ENCODE measurements around the gene DHH.

Gene DHH

DNA sequence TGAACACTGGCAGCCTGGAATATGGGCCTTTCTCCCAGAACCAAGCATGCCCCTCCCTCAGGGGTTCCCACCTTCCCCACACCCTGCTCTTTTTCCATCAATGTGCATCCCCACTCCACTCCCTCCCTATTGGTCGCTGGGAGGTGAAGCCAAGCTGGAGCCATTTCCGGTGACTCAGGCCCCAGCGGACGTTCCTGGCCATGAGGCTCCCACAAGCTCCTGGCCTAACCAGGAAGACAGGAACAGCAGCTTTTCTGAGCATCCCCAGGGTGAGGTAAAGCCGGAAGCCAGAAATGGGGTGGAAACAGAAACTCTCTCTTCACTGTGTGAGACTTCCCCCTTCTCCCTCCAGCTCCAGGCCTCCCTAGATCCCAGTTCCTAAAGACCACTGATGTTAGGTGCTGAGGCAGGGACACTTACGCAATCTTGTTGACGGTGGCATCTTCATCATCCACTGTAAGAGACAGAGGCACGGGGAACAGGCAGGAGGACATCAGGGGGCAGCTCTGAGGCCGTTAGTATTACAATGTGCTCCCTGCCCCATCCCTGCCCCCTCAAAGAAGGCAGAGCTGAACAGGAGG is 11.0 kb upstream of the DHH start:
- H3K27me3 ChIP-seq (ENCODE audit: control insufficient read depth, insufficient read depth, low read length) = no peaks in the 10 kb centered on the region
- H3K36me3 ChIP-seq (ENCODE audit: control insufficient read depth, insufficient read depth, low read length) = peaks cover 59% of the 10 kb centered on the region
- H3K4me3 ChIP-seq (ENCODE audit: low read depth, low read length) = no peak overlapping the region
- no peaks in the 10 kb centered on the region for H3K9me3 ChIP-seq (ENCODE audit: control insufficient read depth, insufficient read depth, low read length)
- H3K4me1 ChIP-seq (ENCODE audit: control insufficient read depth, insufficient read depth, low read length) = peaks cover 9% of the 10 kb centered on the region
- H3K27ac ChIP-seq (ENCODE audit: low read depth, low read length) = no peak overlapping the region
- H3K9ac ChIP-seq (ENCODE audit: low read depth, low read length) = no peak overlapping the region

- H3K4me1 ChIP-seq (ENCODE audit: control insufficient read depth, insufficient read depth, low read length) = peaks cover 9% of the 10 kb centered on the region
- no peak overlapping the region for H3K27ac ChIP-seq (ENCODE audit: low read depth, low read length)
- H3K9ac ChIP-seq (ENCODE audit: low read depth, low read length) = no peak overlapping the region
- H3K27me3 ChIP-seq (ENCODE audit: control insufficient read depth, insufficient read depth, low read length) = no peaks in the 10 kb centered on the region
- no peaks in the 10 kb centered on the region for H3K9me3 ChIP-seq (ENCODE audit: control insufficient read depth, insufficient read depth, low read length)
- H3K4me3 ChIP-seq (ENCODE audit: low read depth, low read length) = no peak overlapping the region
- H3K36me3 ChIP-seq (ENCODE audit: control insufficient read depth, insufficient read depth, low read length) = peaks cover 66% of the 10 kb centered on the region
These were observed 10.2 kb upstream of the DHH start for GRCh38 chr12:49104822-49105221.

DNA sequence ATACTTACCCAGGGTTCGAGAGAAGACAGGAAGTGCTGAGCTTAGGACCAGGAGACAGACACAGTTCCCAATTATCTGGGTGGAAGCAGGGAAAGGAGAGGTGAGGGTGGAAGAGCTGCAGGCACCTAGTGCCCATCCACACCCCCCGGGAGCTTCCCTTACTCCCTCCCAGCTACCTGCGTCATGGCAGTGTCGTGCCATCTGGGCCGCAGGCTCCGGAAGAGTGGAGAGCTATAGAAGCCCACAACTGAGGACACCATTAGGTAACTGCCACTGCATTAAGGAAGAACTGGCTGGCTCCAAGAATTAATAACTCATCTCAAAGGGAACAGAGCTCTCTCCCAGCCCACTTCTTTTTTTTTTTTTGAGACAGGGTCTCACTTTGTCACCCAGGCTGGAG is 5.8 kb upstream of the DHH start:
- H3K27ac ChIP-seq (ENCODE audit: low read depth, low read length) = no peak overlapping the region
- no peaks in the 10 kb centered on the region for H3K4me1 ChIP-seq (ENCODE audit: control insufficient read depth, insufficient read depth, low read length)
- H3K27me3 ChIP-seq (ENCODE audit: control insufficient read depth, insufficient read depth, low read length) = peaks cover 6% of the 10 kb centered on the region
- H3K9me3 ChIP-seq (ENCODE audit: control insufficient read depth, insufficient read depth, low read length) = no peaks in the 10 kb centered on the region
- no peak overlapping the region for H3K4me3 ChIP-seq (ENCODE audit: low read depth, low read length)
- peaks cover 69% of the 10 kb centered on the region for H3K36me3 ChIP-seq (ENCODE audit: control insufficient read depth, insufficient read depth, low read length)
- no peak overlapping the region for H3K9ac ChIP-seq (ENCODE audit: low read depth, low read length)

DNA sequence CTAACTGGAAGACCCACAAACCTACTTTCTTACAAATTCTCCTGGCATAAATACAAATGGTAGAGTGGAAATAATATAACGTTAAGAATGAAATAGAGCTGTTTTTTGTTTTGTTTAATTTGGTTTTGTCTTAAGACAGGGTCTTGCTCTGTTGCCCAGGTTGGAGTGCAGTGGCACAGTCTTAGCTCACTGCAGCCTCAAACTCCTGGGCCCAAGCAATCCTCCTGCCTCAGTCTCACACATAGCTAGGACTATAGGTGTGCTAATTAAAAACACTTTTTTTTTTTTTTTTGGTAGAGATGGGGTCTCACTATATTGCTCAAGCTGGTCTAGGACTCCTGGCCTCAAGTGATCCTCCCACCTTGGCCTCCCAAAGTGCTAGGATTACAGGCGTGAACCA is 4.1 kb upstream of the DHH start:
- Histone ChIP-seq H3K9me3 (ENCODE audit: control insufficient read depth, insufficient read depth, low read length) (no peaks in the 10 kb centered on the region), H3K27me3 (ENCODE audit: control insufficient read depth, insufficient read depth, low read length) (peaks cover 22% of the 10 kb centered on the region), H3K27ac (ENCODE audit: low read depth, low read length) (no peak overlapping the region), H3K4me3 (ENCODE audit: low read depth, low read length) (no peak overlapping the region), H3K9ac (ENCODE audit: low read depth, low read length) (no peak overlapping the region), H3K4me1 (ENCODE audit: control insufficient read depth, insufficient read depth, low read length) (peaks cover 14% of the 10 kb centered on the region; the same call in 1 of the 2 replicates), H3K36me3 (ENCODE audit: control insufficient read depth, insufficient read depth, low read length) (peaks cover 58% of the 10 kb centered on the region)

DNA sequence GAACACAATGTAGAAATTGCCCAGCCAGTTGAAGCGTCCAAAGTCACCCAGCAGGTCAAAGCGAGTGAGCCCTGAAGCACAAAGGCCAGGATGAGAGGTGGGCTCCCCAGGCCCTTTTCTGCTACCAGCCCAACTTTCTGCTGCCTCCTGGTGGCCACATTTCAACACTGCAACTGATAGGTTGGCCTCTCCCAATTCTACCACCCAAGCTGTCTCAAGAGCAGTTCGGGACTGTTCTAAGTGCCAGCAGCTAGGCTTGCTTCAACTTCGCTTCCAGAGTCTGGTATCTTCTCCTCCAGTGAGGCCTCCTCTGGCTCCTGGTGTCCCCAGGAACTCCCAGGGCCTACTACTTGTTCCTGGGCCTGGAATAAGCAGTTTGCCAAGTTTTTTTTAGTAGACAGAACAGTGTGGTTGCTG is 3.4 kb upstream of the DHH start:
- H3K36me3 ChIP-seq (ENCODE audit: control insufficient read depth, insufficient read depth, low read length) = peaks cover 52% of the 10 kb centered on the region
- H3K4me1 ChIP-seq (ENCODE audit: control insufficient read depth, insufficient read depth, low read length) = peaks cover 17% of the 10 kb centered on the region; the same call in 1 of the 2 replicates
- peaks cover 29% of the 10 kb centered on the region for H3K27me3 ChIP-seq (ENCODE audit: control insufficient read depth, insufficient read depth, low read length)
- H3K4me3 ChIP-seq (ENCODE audit: low read depth, low read length) = no peak overlapping the region
- no peak overlapping the region for H3K27ac ChIP-seq (ENCODE audit: low read depth, low read length)
- H3K9ac ChIP-seq (ENCODE audit: low read depth, low read length) = no peak overlapping the region
- H3K9me3 ChIP-seq (ENCODE audit: control insufficient read depth, insufficient read depth, low read length) = no peaks in the 10 kb centered on the region

GRCh38 chr12:49097381-49097780 is 2.8 kb upstream of the DHH start:
- peaks cover 45% of the 10 kb centered on the region for H3K36me3 ChIP-seq (ENCODE audit: control insufficient read depth, insufficient read depth, low read length)
- peaks cover 36% of the 10 kb centered on the region for H3K27me3 ChIP-seq (ENCODE audit: control insufficient read depth, insufficient read depth, low read length)
- no peaks in the 10 kb centered on the region for H3K9me3 ChIP-seq (ENCODE audit: control insufficient read depth, insufficient read depth, low read length)
- H3K4me3 ChIP-seq (ENCODE audit: low read depth, low read length) = no peak overlapping the region
- peaks cover 20% of the 10 kb centered on the region for H3K4me1 ChIP-seq (ENCODE audit: control insufficient read depth, insufficient read depth, low read length)
- no peak overlapping the region for H3K27ac ChIP-seq (ENCODE audit: low read depth, low read length)
- no peak overlapping the region for H3K9ac ChIP-seq (ENCODE audit: low read depth, low read length)

DNA sequence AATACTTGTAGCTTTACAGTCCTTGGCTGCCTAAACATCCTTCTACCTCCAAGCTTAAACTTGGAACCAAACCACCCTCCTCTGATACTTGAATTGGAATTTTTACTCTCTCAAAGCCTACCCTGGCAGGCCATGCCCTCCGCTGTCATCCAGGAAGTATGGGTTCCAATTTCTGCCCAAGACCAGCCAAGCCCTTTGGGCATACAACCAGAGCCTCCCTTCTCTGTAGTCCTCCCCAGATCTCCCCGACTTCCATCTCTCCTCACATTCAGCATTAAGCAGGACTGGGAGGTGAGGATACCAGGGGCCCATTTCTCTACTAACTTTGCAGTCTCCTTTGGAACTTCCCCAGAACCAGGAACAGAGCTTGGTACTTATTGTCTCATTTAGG is 369 bp upstream of the DHH start:
- Histone ChIP-seq H3K4me1 (ENCODE audit: control insufficient read depth, insufficient read depth, low read length) (peaks cover 31% of the 10 kb centered on the region), H3K9ac (ENCODE audit: low read depth, low read length) (no peak overlapping the region), H3K36me3 (ENCODE audit: control insufficient read depth, insufficient read depth, low read length) (peaks cover 22% of the 10 kb centered on the region), H3K27me3 (ENCODE audit: control insufficient read depth, insufficient read depth, low read length) (peaks cover 60% of the 10 kb centered on the region), H3K9me3 (ENCODE audit: control insufficient read depth, insufficient read depth, low read length) (no peaks in the 10 kb centered on the region), H3K4me3 (ENCODE audit: low read depth, low read length) (no peak overlapping the region; the same call in 1 of the 2 replicates), H3K27ac (ENCODE audit: low read depth, low read length) (no peak overlapping the region)

DNA sequence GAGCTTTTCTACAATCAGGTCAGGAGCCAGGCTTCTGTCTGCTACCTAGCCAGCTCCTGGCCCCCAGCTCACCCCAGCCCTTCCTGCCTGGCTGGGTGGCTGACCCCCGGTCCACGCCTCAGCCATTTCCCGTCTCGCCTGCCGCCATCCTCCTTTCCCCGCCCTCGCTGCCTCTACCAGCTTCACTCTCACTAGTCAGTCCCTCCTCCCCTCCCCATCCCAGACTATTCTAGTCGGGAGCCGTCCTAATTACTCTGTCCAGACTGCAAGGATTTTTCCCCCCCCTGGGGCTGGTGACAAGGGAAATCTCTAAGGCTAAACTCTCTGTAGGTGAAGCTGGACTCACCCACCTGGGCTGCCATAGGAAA is 825 bp downstream of the DHH start:
- H3K9me3 ChIP-seq (ENCODE audit: control insufficient read depth, insufficient read depth, low read length) = no peaks in the 10 kb centered on the region
- H3K36me3 ChIP-seq (ENCODE audit: control insufficient read depth, insufficient read depth, low read length) = peaks cover 15% of the 10 kb centered on the region
- peaks cover 72% of the 10 kb centered on the region for H3K27me3 ChIP-seq (ENCODE audit: control insufficient read depth, insufficient read depth, low read length)
- H3K4me1 ChIP-seq (ENCODE audit: control insufficient read depth, insufficient read depth, low read length) = peaks cover 36% of the 10 kb centered on the region
- H3K4me3 ChIP-seq (ENCODE audit: low read depth, low read length) = peak overlapping the region; percentile 54
- H3K9ac ChIP-seq (ENCODE audit: low read depth, low read length) = no peak overlapping the region
- H3K27ac ChIP-seq (ENCODE audit: low read depth, low read length) = no peak overlapping the region

- Histone ChIP-seq H3K9me3 (ENCODE audit: control insufficient read depth, insufficient read depth, low read length) (no peaks in the 10 kb centered on the region), H3K36me3 (ENCODE audit: control insufficient read depth, insufficient read depth, low read length) (peaks cover 15% of the 10 kb centered on the region), H3K4me1 (ENCODE audit: control insufficient read depth, insufficient read depth, low read length) (peaks cover 41% of the 10 kb centered on the region), H3K9ac (ENCODE audit: low read depth, low read length) (no peak overlapping the region), H3K4me3 (ENCODE audit: low read depth, low read length) (no peak overlapping the region), H3K27ac (ENCODE audit: low read depth, low read length) (no peak overlapping the region), H3K27me3 (ENCODE audit: control insufficient read depth, insufficient read depth, low read length) (peaks cover 79% of the 10 kb centered on the region)
These were observed 1.7 kb downstream of the DHH start for GRCh38 chr12:49092816-49093406.

GRCh38 chr12:49092086-49092815 is 2.4 kb downstream of the DHH start:
- peaks cover 8% of the 10 kb centered on the region for H3K36me3 ChIP-seq (ENCODE audit: control insufficient read depth, insufficient read depth, low read length)
- H3K27me3 ChIP-seq (ENCODE audit: control insufficient read depth, insufficient read depth, low read length) = peaks cover 86% of the 10 kb centered on the region
- H3K27ac ChIP-seq (ENCODE audit: low read depth, low read length) = no peak overlapping the region
- H3K9me3 ChIP-seq (ENCODE audit: control insufficient read depth, insufficient read depth, low read length) = no peaks in the 10 kb centered on the region
- peaks cover 41% of the 10 kb centered on the region for H3K4me1 ChIP-seq (ENCODE audit: control insufficient read depth, insufficient read depth, low read length)
- no peak overlapping the region for H3K9ac ChIP-seq (ENCODE audit: low read depth, low read length)
- H3K4me3 ChIP-seq (ENCODE audit: low read depth, low read length) = peak overlapping the region; percentile 39; the same call in 1 of the 2 replicates

DNA sequence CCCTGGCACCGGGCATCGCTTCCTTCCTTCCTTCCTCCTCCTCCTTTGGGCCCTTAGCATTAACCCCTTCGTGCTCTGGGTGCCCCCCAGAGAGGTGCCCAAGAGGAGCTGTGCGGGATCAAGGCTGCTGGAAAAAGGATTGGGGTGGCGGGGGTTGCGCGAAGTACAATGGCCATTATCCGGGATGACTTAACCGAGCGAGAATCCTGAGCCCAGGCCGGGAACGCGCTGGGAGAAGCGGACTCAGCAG is 2.8 kb downstream of the DHH start:
- peaks cover 41% of the 10 kb centered on the region for H3K4me1 ChIP-seq (ENCODE audit: control insufficient read depth, insufficient read depth, low read length)
- peaks cover 91% of the 10 kb centered on the region for H3K27me3 ChIP-seq (ENCODE audit: control insufficient read depth, insufficient read depth, low read length)
- H3K36me3 ChIP-seq (ENCODE audit: control insufficient read depth, insufficient read depth, low read length) = peaks cover 4% of the 10 kb centered on the region; the same call in 1 of the 2 replicates
- peak overlapping the region; percentile 39; the same call in 1 of the 2 replicates for H3K4me3 ChIP-seq (ENCODE audit: low read depth, low read length)
- no peaks in the 10 kb centered on the region for H3K9me3 ChIP-seq (ENCODE audit: control insufficient read depth, insufficient read depth, low read length)
- H3K27ac ChIP-seq (ENCODE audit: low read depth, low read length) = no peak overlapping the region
- no peak overlapping the region for H3K9ac ChIP-seq (ENCODE audit: low read depth, low read length)

All from HUES48 (cell line).